Osteocyte (in vitro differentiated cells): ENCODE measurements around the gene UTF1. TPM values are rescaled to one million over a fixed set of nuclear protein-coding genes. Genes with fewer than 3 reads are reported as not detected.

Experiments
- DNase-seq: peaks from one replicate; pipeline ENCODE4 v3.0.0; 2021; ENCODE audit warnings: mixed read lengths; ENCODE audit not compliant: unreplicated experiment; ENCODE audit errors: extremely low spot score
- H3K27ac Mint-ChIP-seq: one replicate; pipeline ENCODE4 v1.8.0; 2021; ENCODE audit warnings: mild to moderate bottlenecking, mixed read lengths; ENCODE audit not compliant: unreplicated experiment
- H3K27me3 Mint-ChIP-seq: one replicate; pipeline ENCODE4 v1.8.0; 2021; ENCODE audit warnings: mixed read lengths; ENCODE audit not compliant: unreplicated experiment
- H3K36me3 Mint-ChIP-seq: one replicate; pipeline ENCODE4 v1.8.0; 2021; ENCODE audit warnings: mixed read lengths; ENCODE audit not compliant: unreplicated experiment
- H3K4me1 Mint-ChIP-seq: one replicate; pipeline ENCODE4 v1.8.0; 2021; ENCODE audit warnings: mixed read lengths; ENCODE audit not compliant: unreplicated experiment
- H3K4me3 Mint-ChIP-seq: one replicate; pipeline ENCODE4 v1.8.0; 2021; ENCODE audit warnings: mild to moderate bottlenecking, moderate library complexity, mixed read lengths; ENCODE audit not compliant: unreplicated experiment
- H3K9me3 Mint-ChIP-seq: one replicate; pipeline ENCODE4 v1.8.0; 2021; ENCODE audit warnings: mixed read lengths; ENCODE audit not compliant: unreplicated experiment
- CTCF ChIP-seq: fragments of 200-600 bp; sonication (generic); IDR thresholded peaks from 2 replicates; pipeline ENCODE4 v1.5.0; 2021; ENCODE audit warnings: antibody characterized with exemption, mild to moderate bottlenecking, moderate library complexity
- total RNA-seq: library from RNA; stranded (reverse); gene quantifications from 2 replicates; pipeline ENCODE4 v1.2.1, GENCODE V29; 2021

UTF1 gene
- total RNA-seq, 1 donor from 2014 or later: not detected

GRCh38 chr10:133187091-133187905 is 42.7 kb upstream of the UTF1 start:
- H3K9me3 Mint-ChIP-seq: peaks cover 7% of the 10 kb centered on the region
- TF ChIP-seq CTCF: no peak
- no peaks in the 10 kb centered on the region for H3K4me1 Mint-ChIP-seq

GRCh38 chr10:133187906-133188681 is 41.9 kb upstream of the UTF1 start:
- peaks cover 7% of the 10 kb centered on the region for H3K27me3 Mint-ChIP-seq
- no peak overlapping the region for H3K27ac Mint-ChIP-seq
- H3K4me1 Mint-ChIP-seq: no peaks in the 10 kb centered on the region
- no peaks in the 10 kb centered on the region for H3K36me3 Mint-ChIP-seq
- no peak overlapping the region for H3K4me3 Mint-ChIP-seq
- DNase-seq: no peak
- no peak for TF ChIP-seq CTCF
- H3K9me3 Mint-ChIP-seq: peaks cover 11% of the 10 kb centered on the region

More at GRCh38 chr10:133187091-133187905, 42.7 kb upstream of the UTF1 start:
- no peak for DNase-seq
- no peak overlapping the region for H3K27ac Mint-ChIP-seq
- H3K36me3 Mint-ChIP-seq: no peaks in the 10 kb centered on the region
- H3K4me3 Mint-ChIP-seq: no peak overlapping the region
- H3K27me3 Mint-ChIP-seq: peaks cover 5% of the 10 kb centered on the region

- Mint-ChIP-seq H3K4me3 (no peak overlapping the region), H3K9me3 (peaks cover 21% of the 10 kb centered on the region), H3K4me1 (no peaks in the 10 kb centered on the region), H3K27ac (no peak overlapping the region), H3K27me3 (peaks cover 16% of the 10 kb centered on the region), H3K36me3 (no peaks in the 10 kb centered on the region)
- TF ChIP-seq CTCF: no peak
- DNase-seq: no peak
These were observed 40.8 kb upstream of the UTF1 start for GRCh38 chr10:133189256-133189655.

GRCh38 chr10:133189726-133190125 is 40.3 kb upstream of the UTF1 start:
- TF ChIP-seq CTCF: no peak
- Mint-ChIP-seq H3K4me3 (no peak overlapping the region), H3K4me1 (no peaks in the 10 kb centered on the region), H3K9me3 (peaks cover 21% of the 10 kb centered on the region), H3K27ac (no peak overlapping the region), H3K36me3 (no peaks in the 10 kb centered on the region), H3K27me3 (peaks cover 16% of the 10 kb centered on the region)
- no peak for DNase-seq

- DNase-seq: no peak
- no peak for TF ChIP-seq CTCF
- Mint-ChIP-seq H3K27me3 (peaks cover 16% of the 10 kb centered on the region), H3K27ac (no peak overlapping the region), H3K36me3 (no peaks in the 10 kb centered on the region), H3K9me3 (peaks cover 21% of the 10 kb centered on the region), H3K4me3 (no peak overlapping the region), H3K4me1 (no peaks in the 10 kb centered on the region)
These were observed 39.8 kb upstream of the UTF1 start for GRCh38 chr10:133190225-133190624.
